GM20431 (cell line): ENCODE measurements around the gene GAL3ST1.
"Not testable (repeated sequence)": the region's sequence is repeated elsewhere in the genome, so short reads cannot be mapped to it uniquely, and the experiment has no call there.

Source experiments
- in situ Hi-C: fragments of 300-500 bp; cut with MseI, MboI; formaldehyde crosslinking; loops from one replicate; pipeline ENCODE4 v1.15.0; 2020; ENCODE audit warnings: low sequenced_read_pairs; ENCODE audit not compliant: unreplicated experiment

Gene GAL3ST1

DNA sequence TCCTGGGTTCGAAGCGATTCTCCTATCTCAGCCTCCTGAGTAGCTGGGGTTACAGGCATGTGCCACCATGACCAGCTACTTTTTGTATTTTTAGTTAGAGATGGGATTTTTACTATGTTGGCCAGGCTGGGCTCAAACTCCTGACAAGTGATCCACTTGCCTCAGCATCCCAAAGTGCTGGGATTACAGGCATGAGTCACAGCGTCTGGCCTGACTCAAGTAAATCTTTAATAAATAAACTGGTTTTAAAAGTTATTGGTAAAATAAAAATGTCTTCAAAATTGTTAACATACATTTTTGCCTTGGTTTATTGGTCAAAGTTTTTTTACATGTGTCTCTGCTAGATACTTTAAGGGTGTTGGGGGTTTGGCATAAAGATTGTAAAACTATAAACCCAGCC lies 24.5 kb upstream of the GAL3ST1 start:
- in situ Hi-C loops: no loop called here

DNA sequence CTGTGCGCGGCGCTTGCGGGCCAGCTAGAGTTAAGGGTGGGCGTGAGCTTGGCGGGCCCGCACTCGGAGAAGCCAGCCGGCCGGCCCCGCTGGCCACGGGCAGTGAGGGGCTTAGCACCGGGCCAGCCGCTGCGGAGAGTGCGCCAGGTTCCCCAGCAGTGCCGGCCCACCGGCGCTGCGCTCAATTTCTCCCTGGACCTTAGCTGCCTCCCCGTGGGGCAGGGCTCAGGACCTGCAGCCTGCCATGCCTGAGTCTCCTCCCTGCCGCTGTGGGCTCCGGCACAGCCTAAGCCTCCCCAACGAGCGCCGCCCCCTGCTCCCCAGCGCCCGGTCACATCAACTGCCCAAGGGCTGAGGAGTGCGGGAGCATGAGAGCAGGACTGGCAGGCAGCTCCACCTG lies 22.4 kb upstream of the GAL3ST1 start:
- in situ Hi-C loops: no loop called here

DNA sequence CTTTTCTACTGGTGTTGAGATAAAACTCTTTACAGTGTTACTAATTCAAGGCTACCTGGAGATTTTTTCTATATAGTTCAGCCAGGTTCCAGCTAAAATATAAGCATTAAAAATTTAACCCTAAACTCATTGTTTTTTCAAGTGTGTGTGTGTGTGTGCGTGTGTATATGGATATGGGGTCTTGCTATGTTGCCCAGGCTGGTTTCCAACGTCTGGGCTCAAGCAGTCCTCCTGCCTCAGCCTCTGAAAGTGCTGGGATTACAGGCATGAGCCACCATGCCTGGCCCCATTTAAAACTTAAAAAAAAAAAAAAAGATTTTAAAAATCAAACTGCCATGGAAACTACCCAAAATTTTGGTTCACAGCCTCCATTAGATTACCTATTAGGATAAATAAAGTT lies 21.7 kb upstream of the GAL3ST1 start:
- in situ Hi-C loops: no loop called here

DNA sequence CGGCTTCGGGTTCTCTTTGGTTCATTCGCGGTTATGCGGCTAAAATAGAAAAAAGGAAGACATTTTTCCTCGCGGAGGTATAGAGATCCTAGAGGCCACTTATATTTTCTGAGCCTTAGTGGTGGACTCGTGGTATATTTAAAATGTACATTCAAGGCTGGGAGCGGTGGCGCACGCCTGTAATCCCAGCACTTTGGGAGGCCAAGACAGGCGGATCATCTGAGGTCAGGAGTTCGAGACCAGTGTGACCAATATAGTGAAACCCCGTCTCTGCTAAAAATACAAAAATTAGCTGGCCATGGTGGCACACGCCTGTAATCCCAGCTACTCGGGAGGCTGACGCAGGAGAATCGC lies 17.9 kb upstream of the GAL3ST1 start:
- in situ Hi-C loops: not testable (repeated sequence)

DNA sequence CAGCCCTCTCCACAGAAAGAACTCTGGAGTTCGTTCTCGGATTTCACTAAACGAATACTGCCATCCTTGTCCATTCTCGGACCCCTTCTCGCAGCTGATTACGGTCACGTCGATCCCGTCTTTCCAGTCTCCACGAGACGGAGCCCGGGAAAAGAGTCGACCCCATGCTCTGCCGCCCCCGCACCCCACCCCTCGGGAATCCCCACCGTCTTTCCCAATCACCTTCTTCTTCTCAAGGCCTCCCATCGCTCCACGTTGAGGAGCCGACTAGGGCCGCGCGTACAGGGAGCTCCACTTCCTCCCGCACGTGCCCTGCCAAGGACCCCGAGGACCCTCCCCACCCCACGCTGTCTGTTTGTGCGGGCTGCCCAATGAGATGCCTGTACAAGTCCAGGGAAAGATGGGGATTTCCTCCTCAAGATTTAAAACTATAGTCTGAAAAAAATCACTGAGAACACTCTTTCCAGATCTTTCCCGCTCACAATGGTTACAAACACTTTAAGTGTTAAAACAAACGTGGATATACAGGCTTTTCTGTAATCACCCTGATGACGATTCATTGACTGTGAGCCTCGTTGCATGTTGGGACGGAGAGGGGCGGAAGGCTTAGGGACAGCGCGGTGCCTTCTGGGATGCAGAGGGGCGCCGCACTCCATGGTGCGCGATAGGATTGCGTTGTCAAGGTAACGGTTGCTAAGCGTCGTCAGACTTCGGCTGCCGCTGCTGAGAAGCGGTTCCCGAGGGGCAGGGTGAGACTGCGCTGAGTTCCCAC lies 17.3 kb upstream of the GAL3ST1 start, which contains the start of gene PES1:
Gene PES1 (minus strand): TSS at position 323 of the 772 bp plus-strand sequence. CDS start 77 bp downstream, at position 246.
- in situ Hi-C loops: no loop called here

DNA sequence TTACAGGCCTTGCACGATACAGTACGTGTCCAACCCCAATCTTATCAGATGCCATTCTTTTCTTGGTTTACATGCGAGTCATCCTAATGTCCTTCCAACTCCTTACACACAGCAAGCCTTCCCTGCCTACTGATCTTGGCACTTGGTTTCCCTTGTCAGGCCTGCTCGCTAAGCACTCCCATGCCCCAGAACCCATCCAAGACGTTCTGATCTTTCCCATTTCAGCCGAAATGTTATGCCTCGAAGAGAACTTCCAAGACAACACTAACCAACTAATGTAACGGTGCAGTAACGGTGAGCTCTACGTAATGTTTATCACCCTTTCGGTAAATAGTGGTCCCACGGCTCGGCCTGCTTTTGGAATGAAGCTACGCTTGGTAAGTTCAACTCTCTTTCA lies 16.7 kb upstream of the GAL3ST1 start:
- in situ Hi-C loops: no loop called here

DNA sequence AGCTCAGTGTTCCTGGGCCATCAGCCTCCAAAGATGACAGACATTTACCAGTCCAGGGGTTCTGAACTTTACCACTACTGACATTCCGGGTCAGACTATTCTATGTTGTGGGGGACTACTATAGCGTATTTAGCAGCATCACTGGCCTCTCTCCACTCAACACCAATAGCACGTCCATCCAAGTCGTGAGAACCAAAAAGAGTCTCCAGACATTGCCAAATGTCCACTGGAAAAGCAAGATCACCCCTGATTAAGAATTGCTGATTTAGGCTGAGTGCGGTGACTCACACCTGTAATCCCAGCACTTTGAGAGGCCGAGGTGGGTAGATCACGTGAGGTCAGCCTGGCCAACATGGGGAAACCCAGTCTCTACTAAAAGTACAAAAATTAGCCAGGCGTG lies 11.9 kb upstream of the GAL3ST1 start:
- in situ Hi-C loops: no loop called here

DNA sequence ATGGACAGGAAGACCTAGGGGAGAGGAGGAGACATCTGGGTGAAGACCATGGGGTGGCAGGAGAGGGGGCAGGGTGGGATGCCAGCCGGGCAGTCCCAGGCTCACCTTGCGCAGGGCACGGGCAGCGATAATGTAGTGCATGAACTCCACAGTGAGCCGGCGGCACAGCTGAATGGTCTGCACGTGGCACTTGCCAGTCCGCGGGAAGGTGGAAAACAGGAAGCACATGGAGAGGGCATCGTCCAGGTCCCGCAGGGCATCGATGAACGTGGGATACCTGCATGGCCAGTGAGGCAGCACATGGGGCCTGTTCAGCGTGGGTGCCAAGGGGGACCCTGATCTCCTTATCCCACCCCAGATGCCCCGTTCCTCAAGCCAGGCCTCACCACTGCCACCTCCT lies 10.0 kb upstream of the GAL3ST1 start:
- in situ Hi-C loops: no loop called here

DNA sequence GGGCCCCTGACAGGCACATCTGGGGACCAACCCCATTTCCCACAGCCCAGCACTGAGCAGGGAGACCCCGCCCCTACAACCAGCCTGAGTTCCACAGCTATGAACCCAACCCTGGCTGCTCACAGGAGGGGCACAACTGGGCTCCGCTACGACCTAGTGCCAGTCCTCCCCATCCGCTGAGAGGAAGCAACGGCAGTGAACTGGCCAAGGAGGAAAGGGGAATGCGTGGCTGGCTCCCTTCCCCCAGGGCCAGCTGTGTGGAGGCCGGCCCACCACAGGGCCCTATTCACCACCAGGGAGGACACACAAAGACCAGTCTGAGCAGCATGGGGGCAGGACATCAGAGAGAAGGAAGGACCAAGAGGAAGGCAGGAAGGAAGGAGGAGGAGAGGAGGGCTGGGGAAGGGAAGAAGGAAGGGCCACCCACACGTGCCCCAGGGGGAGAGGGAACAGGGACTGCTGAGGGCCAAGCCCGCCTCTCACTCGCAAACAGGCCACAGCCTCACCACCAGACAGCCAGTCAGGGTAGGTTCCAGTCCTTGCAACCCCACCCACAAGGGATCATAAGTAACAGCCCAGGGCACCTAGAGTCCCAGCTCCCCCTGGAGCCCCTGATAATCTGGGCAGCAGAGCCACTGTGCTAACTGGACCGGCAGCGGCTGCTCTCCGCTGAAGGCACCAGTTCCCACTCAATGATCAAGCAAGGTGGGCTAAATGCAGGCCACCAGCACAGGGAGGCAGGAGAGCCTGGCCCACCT lies 8.5 kb upstream of the GAL3ST1 start:
- in situ Hi-C loops: no loop called here

DNA sequence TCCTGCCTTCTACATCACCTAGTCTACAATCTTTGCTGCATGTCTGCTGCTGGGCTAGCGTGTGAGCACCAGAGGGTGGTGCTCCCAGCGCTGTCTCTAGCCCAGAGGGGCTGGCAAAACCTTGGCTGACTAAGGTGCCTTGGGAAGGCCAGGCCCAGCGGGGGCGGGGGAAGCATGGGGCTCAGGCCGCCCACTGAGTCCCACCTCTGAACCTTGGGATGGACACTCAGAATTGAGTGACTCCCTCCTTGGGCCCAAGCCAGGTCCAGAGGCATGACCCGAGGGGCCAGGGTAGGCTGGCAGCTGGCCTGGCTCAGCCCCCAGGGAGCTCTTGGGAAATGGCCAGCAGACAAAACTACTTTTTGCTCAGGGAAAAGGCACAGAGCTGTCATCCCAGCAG lies 7.6 kb upstream of the GAL3ST1 start:
- in situ Hi-C loops: no loop called here

DNA sequence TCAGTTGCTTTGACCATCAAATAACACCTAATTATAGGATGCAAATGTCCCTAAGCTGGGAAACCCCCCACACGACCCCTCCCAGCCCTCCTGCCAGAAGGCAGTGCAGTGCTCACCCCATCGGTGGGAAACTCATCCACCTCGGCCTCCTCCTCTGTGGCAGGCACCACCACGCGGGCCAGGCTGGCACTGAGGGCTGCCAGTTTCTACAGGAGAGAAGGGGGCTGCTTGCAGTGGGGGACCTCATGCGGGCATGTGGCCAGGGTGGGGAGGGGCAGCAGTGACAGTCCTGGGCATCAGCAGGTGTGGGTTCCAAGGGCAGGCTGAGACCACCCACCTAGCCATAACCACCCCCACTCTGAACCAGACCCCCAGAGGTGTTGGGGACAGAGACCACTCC lies 6.4 kb upstream of the GAL3ST1 start:
- in situ Hi-C loops: no loop called here

DNA sequence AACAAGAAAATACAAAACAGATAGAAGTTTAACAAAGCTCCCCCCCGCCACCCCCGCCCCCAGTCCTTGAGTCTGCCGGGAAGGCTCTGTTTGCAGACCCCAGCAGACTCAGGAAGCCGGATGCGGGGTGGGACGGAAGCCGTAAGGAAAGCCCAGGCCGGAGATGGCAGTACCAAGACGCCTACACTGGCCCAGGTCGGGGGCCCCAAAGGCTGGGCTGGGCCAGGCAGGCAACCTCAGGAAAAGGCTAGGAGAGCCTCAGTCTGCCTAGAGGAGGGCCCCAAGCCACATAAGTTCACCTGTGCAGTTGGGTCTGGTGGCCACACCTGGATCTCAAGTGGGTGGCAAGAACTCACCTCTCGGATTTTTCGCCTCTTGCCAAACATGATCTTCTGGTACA lies 4.0 kb upstream of the GAL3ST1 start:
- in situ Hi-C loops: no loop called here

DNA sequence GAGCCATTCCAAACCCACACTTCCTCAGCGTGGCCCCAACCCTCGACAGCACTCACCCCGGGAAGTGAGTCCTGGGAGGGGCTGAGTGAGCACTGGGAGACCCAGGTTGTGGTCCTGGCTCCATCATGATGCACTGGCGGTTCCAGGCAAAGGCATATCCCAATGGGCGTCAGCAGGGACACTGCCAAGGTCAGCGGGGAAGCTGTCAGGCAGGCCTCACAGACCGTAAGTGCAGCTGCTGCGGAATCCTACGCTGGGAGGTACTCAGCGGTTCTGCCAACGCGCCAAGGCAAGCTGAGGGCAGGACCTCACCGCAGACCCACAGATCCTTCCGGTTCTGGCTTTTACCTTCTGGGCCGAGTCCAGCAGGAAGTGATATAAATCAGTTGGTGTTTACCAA lies 1.4 kb upstream of the GAL3ST1 start:
- in situ Hi-C loops: no loop called here

DNA sequence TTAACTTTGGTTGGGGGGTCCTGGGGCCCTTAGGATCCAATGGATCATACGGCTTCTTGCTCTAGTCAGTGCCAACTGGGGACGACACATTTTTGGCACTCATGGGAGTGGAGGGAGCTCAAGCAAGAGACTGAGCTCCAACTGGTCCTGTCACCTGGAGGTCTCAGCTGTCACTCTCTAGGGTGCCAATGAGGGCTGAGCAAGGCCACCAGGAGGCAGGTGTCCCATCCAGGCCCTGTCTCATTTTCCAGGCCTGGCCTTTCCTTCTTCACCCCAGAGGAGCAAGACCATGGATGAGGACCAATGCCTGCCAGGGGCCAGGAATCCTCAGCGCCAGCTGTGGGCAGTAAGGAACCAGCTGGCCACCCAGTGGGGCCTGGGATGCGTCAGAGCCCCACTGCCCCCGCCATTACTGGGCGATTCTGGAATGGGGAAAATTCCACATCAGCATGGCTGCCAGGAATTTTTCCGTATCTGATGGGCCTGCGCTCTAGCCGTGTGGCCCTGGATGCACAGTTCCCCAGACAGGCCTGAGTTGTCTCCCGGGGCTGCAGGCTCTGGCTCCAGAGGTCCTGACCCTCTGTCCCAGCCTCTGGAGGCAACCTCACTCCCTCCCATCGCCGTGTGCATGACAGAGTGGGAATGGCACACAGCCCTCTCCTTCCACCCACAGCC lies 669 bp upstream of the GAL3ST1 start:
- in situ Hi-C loops: no loop called here

DNA sequence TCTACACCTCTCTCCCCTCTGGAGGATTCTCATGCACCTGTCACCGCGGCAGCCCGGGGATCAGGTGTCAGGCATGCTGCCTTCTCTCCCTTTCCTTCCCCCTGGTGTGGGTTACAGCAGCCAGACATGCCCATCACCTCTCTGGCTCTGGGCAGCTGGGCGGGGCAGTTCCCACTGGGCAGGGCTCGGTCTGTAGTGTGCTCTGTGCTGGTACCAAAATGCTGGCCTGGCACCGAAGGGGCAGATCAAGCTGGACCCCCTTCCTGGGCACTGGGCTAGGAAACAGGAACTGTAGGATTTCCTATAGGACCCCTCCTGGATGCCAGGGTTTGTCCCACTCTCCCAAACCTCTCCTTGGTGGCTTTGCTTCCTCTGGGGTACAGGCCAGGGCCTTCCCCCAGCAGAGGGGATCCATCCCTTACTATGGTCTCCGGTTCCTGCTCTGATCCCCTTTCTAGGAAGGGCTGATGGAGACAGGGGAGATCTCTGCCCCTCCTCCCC lies 821 bp downstream of the GAL3ST1 start:
- in situ Hi-C loops: no loop called here

DNA sequence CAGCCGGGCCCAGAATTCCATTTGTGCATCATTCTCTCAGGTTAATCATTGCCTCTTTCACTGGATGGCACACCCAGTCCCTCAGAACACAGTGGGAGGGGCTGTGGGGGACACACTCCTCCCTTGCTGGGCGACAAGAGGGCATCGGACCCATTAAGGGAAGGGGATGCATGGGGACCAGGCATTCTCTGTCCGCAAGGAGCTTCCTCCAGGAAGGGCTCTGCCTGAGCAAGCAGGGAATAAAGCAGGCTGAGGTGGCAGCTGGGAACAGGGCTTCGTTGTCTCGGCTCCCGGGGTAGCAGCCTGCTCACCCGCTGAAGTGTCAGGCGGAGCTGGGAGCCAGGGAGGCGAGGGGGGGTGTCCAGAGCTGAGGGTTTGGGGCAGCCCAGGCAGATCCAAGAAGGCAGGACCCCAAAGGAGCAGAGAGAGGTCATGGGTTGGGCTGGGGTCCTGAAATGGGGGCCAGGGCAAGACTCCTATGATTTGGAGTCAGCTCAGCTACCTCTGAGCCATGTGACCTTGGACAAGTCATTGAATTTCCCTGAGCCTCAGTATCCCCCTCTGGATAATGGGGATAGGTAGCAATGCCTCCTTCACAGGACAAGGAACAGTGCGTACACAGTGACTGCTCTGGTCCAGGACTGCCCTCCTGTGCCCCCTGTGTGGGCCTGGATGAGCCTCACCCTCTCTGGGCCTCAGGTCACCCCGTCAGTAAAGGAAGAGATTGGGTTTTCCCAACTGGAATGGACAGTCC lies 1.4 kb downstream of the GAL3ST1 start:
- in situ Hi-C loops: no loop called here

DNA sequence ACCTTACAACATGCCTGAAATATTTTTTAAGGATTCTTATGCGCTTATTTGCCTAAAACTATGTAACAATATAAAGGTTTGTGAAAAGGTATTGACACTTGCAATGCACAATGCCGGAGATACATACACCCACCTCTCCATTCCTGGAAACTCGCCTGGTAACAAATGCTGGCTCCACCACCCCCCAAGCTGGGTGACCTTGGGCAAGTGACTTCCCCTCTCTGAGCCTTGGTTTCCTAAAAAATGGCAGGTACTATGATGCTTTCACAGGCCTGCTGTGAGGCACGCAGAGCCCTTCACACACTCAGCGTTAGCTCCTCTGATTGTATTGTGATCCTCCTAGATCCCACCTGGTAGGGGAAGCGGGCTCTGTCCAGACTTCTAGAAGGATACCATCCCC lies 2.3 kb downstream of the GAL3ST1 start:
- in situ Hi-C loops: no loop called here

DNA sequence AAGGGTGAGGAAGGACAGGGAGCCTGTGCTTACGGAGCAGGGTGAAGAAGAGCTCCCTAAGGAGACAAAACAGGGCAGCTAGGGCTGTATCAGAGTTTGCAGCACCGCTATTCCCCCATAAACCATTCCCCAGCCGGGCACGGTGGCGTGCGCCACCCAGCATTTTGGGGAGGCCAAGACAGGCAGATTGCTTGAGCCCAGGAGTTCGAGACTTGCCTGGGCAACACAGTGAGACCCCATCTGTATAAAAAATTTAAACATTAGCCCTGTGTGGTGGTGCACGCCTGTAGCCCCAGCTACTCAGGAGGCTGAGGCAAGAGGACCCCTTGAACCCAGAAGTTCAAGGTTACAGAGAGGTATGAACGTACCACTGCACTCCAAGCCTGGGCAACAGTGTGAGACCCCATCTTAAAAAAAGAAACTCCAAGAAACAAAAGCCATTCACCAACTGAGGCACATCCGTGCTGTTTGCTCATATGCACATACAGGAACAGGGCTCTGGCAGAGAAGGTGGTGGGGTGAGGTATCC lies 4.7 kb downstream of the GAL3ST1 start:
- in situ Hi-C loops: no loop called here

DNA sequence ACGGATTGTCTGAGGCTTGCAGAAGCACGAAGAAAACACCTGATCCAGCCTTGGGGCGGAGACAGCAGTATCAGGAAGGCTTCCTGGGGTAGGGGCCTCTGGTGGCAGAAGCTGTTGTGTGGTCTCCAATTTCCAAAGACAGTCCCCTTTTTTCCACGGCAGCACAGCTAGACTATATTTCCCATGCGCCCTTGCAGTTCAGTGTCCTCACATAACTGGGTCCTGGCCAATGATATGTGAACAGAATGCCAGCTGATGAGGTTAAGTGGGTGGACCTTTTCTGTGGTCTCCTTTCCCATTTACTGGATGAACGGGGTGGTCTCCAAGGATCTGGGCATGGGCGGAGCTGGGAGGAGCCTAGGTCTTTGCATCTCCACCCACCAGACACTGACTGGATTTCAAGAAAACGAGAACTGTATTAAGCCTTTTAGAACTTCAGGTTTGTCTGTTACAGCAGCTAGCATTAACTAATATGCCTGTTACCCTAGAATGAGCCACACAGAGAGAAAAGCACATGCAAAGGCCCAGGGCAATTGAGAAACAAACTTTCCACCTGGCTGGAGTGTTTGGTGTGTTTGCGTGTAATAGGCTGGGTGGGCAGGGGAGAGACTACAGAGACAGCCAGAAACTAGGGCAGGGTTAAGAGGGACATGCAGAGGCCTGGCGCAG lies 6.2 kb downstream of the GAL3ST1 start:
- in situ Hi-C loops: no loop called here

DNA sequence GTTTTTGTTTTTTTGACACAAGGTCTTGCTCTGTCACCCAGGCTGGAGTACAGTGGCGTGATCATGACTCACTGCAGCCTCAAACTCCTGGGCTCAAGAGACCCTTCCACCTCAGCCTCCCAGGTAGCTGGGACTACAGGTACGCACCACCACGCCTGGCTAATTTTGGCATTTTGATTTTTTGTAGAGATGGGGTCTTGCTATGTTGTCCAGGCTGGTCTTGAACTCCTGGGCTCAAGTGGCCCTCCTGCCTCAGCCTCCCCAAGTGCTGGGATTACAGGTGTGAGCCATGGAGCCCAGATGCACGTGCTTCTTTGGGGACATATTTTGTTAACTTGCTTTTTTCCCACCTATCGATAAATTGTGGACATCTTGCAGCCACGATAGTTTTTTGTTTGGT lies 7.2 kb downstream of the GAL3ST1 start:
- in situ Hi-C loops: not testable (repeated sequence)
